K562 (cell line): ENCODE data around the gene BLTP3A. TPM values are rescaled to one million over a fixed set of nuclear protein-coding genes. Genes with fewer than 3 reads are reported as not detected.

Experiments
- ATAC-seq: fragments of 200-7000 bp; cut with Tn5 transposase; 3 replicates; pipeline ENCODE4 v1.9.1; 2020; ENCODE audit warnings: moderate library complexity
- BruUV-seq: library from RNA; stranded (reverse); fragments of 400-500 nt; replicated peaks from 2 replicates; lab custom pipeline; 2021; lab: Mats Ljungman, UMichigan
- CTCF ChIA-PET: fragments of 300-600 bp; formaldehyde crosslinking; extraction: SDS; loops from one replicate; lab custom pipeline; 2021; ENCODE audit warnings: low intra/inter-chr PET ratio; lab: Yijun Ruan, JAX
- POLR2A ChIA-PET: fragments of 300-600, 350-650 bp; sonication (Branson Sonifier 250); formaldehyde crosslinking; extraction: SDS; loops from one replicate; lab custom pipeline; 2021; ENCODE audit warnings: antibody characterized with exemption, inconsistent platforms; lab: Yijun Ruan, JAX
- DNase-seq, 4 experiments: peaks; one replicate each; pipeline versions ENCODE4 v3.0.0 to v3.0.0-alpha.2; 2011 to 2018; ENCODE audit warnings: low spot score in 3 of 4, mixed read lengths in 3 of 4; ENCODE audit errors: extremely low read depth in 1 of 4
- FAIRE-seq: peaks from 2 replicates; lab custom pipeline; 2011; peaks lifted over from hg19 to GRCh38; lab: Jason Lieb, UNC
- H2AFZ ChIP-seq: 2 replicates; pipeline ENCODE4 v1.6.0; 2011; ENCODE audit warnings: low read depth, low read length, control low read depth, inconsistent platforms
- H3K27ac ChIP-seq: fragments of 200-600 bp; 3 replicates; pipeline ENCODE4 v1.8.0; 2011; ENCODE audit warnings: low read depth, mild to moderate bottlenecking, control low read depth, inconsistent platforms, low read length, moderate library complexity, mixed read lengths; ENCODE audit errors: extremely low read depth
- H3K27me3 ChIP-seq, 2 experiments: fragments of 300-600 bp in 1 of 2; 2 replicates in 1 of 2; 3 replicates in 1 of 2; pipeline versions ENCODE4 v1.6.0 to v1.8.0; 2011; ENCODE audit warnings: inconsistent platforms in 2 of 2, low read length in 2 of 2, mild to moderate bottlenecking in 1 of 2, mixed read lengths in 1 of 2, moderate library complexity in 1 of 2; ENCODE audit not compliant: control insufficient read depth in 2 of 2, insufficient read depth in 2 of 2
- H3K36me3 ChIP-seq: fragments of 300-600 bp; 3 replicates; pipeline ENCODE4 v1.8.0; 2011; ENCODE audit warnings: mild to moderate bottlenecking, low read length, inconsistent platforms; ENCODE audit not compliant: control insufficient read depth, insufficient read depth
- H3K4me1 ChIP-seq, 2 experiments: fragments of 200-600 bp in 1 of 2; replicated peaks in 1 of 2; 2 replicates in 1 of 2; 3 replicates in 1 of 2; pipeline versions ENCODE4 v1.5.1 to v1.8.0; 2011; ENCODE audit warnings: inconsistent platforms in 2 of 2, low read length in 2 of 2, mild to moderate bottlenecking in 1 of 2, mixed read lengths in 1 of 2, moderate library complexity in 1 of 2; ENCODE audit not compliant: control insufficient read depth in 2 of 2, insufficient read depth in 2 of 2
- H3K4me2 ChIP-seq: 2 replicates; pipeline ENCODE4 v1.6.1; 2011; ENCODE audit warnings: low read length, control low read depth, inconsistent platforms, mixed read lengths; ENCODE audit not compliant: insufficient read depth
- H3K4me3 ChIP-seq: fragments of 200-600 bp; sonication (generic), shearing (Covaris generic); 2 replicates; pipeline ENCODE4 v1.5.1; 2016; ENCODE audit warnings: control low read depth, inconsistent platforms
- H3K79me2 ChIP-seq: fragments of 200-600 bp; 3 replicates; pipeline ENCODE4 v1.8.0; 2011; ENCODE audit warnings: low read length, inconsistent platforms; ENCODE audit not compliant: control insufficient read depth, insufficient read depth
- H3K9ac ChIP-seq, 2 experiments: 2 replicates each; pipeline versions ENCODE4 v1.6.0 to v1.6.1; 2011; ENCODE audit warnings: low read depth in 2 of 2, low read length in 2 of 2, control low read depth in 1 of 2, inconsistent platforms in 1 of 2, mild to moderate bottlenecking in 1 of 2, mixed read lengths in 1 of 2; ENCODE audit not compliant: insufficient read depth in 1 of 2
- H3K9me1 ChIP-seq: one replicate; pipeline ENCODE4 v1.6.0; 2011; ENCODE audit warnings: inconsistent platforms, mild to moderate bottlenecking, low read length, moderate library complexity; ENCODE audit not compliant: control insufficient read depth, insufficient read depth
- H3K9me3 ChIP-seq: replicated peaks from 2 replicates; pipeline ENCODE4 v1.5.1; 2011; ENCODE audit warnings: low read depth, low read length, inconsistent platforms; ENCODE audit not compliant: control insufficient read depth, insufficient read depth
- H4K20me1 ChIP-seq: replicated peaks from 2 replicates; pipeline ENCODE4 v1.6.1; 2011; ENCODE audit warnings: low read length, inconsistent platforms, mixed read lengths; ENCODE audit not compliant: control insufficient read depth, insufficient read depth
- EHMT2 ChIP-seq: fragments of 450-650 bp; IDR thresholded peaks from 2 replicates; pipeline ENCODE4 v1.6.1; 2018; ENCODE audit warnings: antibody characterized with exemption
- ESRRA ChIP-seq: fragments of 450-650 bp; IDR thresholded peaks from 2 replicates; pipeline ENCODE4 v1.6.1; 2014; ENCODE audit warnings: low read depth, mild to moderate bottlenecking, moderate library complexity, borderline replicate concordance
- NFRKB ChIP-seq: fragments of 450-650 bp; IDR thresholded peaks from 2 replicates; pipeline ENCODE4 v1.6.1; 2016; ENCODE audit warnings: low read depth
- SMARCA4 ChIP-seq: fragments of 450-650 bp; IDR thresholded peaks from 2 replicates; pipeline ENCODE4 v1.6.1; 2016
- SUPT5H ChIP-seq: fragments of 450-650 bp; IDR thresholded peaks from 2 replicates; pipeline ENCODE4 v1.6.1; 2016
- XRCC5 ChIP-seq: fragments of 200-400 bp; formaldehyde crosslinking; IDR thresholded peaks from 2 replicates; pipeline ENCODE4 v1.6.1; 2017; ENCODE audit warnings: low read depth, mild to moderate bottlenecking, low read length
- WGBS: fragments of 100-300 bp; shearing (Covaris generic); methylation state at CpG from one replicate; pipeline ENCODE4 v1.1.6; 2016; ENCODE audit warnings: low coverage, mixed read lengths; ENCODE audit not compliant: insufficient coverage; ENCODE audit errors: missing lambda C conversion rate; 5-methylcytosine and 5-hydroxymethylcytosine counted together
- in situ Hi-C: fragments of 300-500 bp; cut with MboI; formaldehyde crosslinking; loops from 4 replicates; pipeline ENCODE4 v1.15.0; 2018; ENCODE audit warnings: inconsistent platforms, mixed read lengths
- intact Hi-C: fragments of 100-400 bp; cut with micrococcal nuclease; formaldehyde crosslinking; loops from 2 replicates; pipeline ENCODE4 v1.14.2; 2022
- polyA plus RNA-seq, 8 experiments: library from polyadenylated mRNA; depleted of rRNA in 4 of 8; stranded (reverse) in 5 of 8; unstranded in 3 of 8; fragments of >200 nt; fragmentation: Nextera tagmentation in 2 of 8; fragmentation: Illumina TruSeq in 1 of 8; extraction: Ambion mirVana in 2 of 8; extraction: Trizol in 1 of 8; gene quantifications; 2 replicates each; pipeline versions ENCODE4 v1.2.1 to v1.2.3, GENCODE V29; 2011 to 2014; ENCODE audit warnings: inconsistent platforms in 1 of 8, missing spikeins in 1 of 8
- total RNA-seq, 7 experiments: library from RNA; depleted of rRNA in 6 of 7; stranded (reverse); fragments of >200 nt in 6 of 7; fragmentation: Illumina TruSeq in 2 of 7; extraction: Trizol in 2 of 7; gene quantifications; 2 replicates each; pipeline versions ENCODE4 v1.2.1 to v1.2.3, GENCODE V29; 2011 to 2021; ENCODE audit warnings: low replicate concordance in 1 of 7
- TF ChIP-seq, protein P1 (sequence below): fragments of 250-450 bp; sonication (Bioruptor Pico); IDR thresholded peaks from 2 replicates; pipeline ENCODE4 v1.8.0; 2022; ENCODE audit warnings: moderate library complexity, mild to moderate bottlenecking, inconsistent platforms
- TF ChIP-seq, protein P2 (sequence below): fragments of 450-650 bp; IDR thresholded peaks from 2 replicates; pipeline ENCODE4 v1.6.1; 2017; ENCODE audit warnings: antibody characterized with exemption, mild to moderate bottlenecking
- TF ChIP-seq, protein P3 (sequence below): fragments of 450-650 bp; IDR thresholded peaks from 2 replicates; pipeline ENCODE4 v1.7.0; 2016; ENCODE audit warnings: borderline replicate concordance
- TF ChIP-seq, protein P4 (sequence below), 2 experiments: IDR thresholded peaks; 2 replicates each; pipeline ENCODE4 v1.6.1; 2012; ENCODE audit warnings: improper control_type of control experiment in 2 of 2, low read depth in 2 of 2, low read length in 2 of 2, borderline replicate concordance in 1 of 2

BLTP3A gene
- total and polyA plus RNA-seq, 9 of the 15 experiments (the other 6 are each of a cell fraction or from before 2014, with no cell fraction given), result 7.5 to 34.6 (median 15.5) TPM

DNA sequence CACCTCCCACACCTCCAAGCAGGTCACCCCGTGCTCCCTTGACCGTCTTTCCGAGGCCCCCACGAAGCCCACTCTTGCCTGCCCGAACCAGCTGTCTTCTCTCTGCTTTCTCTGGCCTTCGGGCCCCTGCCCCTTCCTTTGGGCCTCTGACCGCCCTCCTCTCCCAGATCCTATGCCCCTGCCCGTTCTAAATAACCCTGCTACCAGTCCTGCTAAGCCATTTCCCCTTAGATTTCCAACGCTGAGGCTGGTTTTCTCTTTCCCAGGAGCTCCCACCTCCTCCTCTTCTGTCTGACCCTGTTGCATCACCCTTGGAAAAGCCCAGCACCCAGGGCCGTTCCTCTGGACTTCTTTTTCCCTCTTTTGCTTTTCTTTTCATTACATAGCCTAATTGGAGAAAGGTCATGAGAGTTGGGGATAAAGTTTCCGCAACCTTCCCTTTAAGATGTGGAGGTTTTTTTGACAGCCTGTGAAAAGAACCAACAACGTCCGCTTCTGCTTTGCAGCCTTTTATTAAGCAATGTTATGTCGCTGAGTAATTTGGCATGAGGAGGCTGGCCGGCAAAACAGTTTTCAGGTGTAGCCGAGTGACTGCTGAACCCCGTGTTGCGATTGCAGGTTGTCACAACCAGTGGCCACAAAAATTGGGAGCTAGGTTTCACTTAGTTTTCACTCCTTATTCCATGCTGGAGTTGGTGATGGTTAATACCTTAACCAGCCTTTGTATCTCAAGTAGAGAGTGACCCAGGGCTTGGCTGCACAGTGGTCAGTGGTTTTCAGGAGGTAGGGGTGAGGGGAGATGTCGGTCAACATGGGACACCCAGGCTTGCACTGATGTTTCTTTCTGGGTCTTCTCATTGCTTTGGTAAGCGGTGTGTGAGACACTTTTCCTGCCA is 970 bp downstream of the BLTP3A start:
- WGBS, result 3% methylated on average over 20 of the region's 20 CpGs
- DNase-seq (peak in 2 of 4 experiments; percentile 41 to 55), ATAC-seq (peak; percentile 37), FAIRE-seq (peak; percentile 61)
- CTCF ChIA-PET, result interaction anchor here (0.7 kb wide), 1 partner anchor 128 kb away, joined by 4 read pairs; no protein-coding TSS in a partner anchor
- Histone ChIP-seq H3K36me3 (peaks cover 3% of the 10 kb centered on the region; the same call in 1 of the 3 replicates), H4K20me1 (no peaks in the 10 kb centered on the region), H3K9ac (peak overlapping the region; percentile 96 to 98), H3K4me3 (peak overlapping the region; percentile 68), H3K27me3 (no peaks in the 10 kb centered on the region), H3K79me2 (peaks cover 55% of the 10 kb centered on the region), H2AFZ (peak overlapping the region; percentile 78), H3K4me2 (peak overlapping the region; percentile 90), H3K9me1 (no peaks in the 10 kb centered on the region), H3K9me3 (no peaks in the 10 kb centered on the region; the same call in 1 of the 2 replicates), H3K27ac (peak overlapping the region; percentile 95), H3K4me1 (peaks cover 12 to 14% of the 10 kb centered on the region in 2 experiments; a peak in 3 of 5 replicates)
- BruUV-seq, result no TSS peak
- POLR2A ChIA-PET, result interaction anchor here (0.6 to 4.7 kb wide), 20 partner anchors 9 to 335 kb away, joined by 3 to 56 read pairs (median 4); partner anchors contain the start of gene SNRPC
- intact Hi-C loops, result loop anchor here (5.0 to 10.0 kb wide), 4 partner anchors 69 to 172 kb away; partner anchors contain the start of gene ILRUN
- in situ Hi-C loops, result no loop called here
- TF ChIP-seq, protein P1, sequence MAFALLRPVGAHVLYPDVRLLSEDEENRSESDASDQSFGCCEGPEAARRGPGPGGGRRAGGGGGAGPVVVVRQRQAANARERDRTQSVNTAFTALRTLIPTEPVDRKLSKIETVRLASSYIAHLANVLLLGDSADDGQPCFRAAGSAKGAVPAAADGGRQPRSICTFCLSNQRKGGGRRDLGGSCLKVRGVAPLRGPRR, result no peak
- TF ChIP-seq EHMT2 (0 out of 2 replicates have a peak, but pooled peaks have one; percentile 26), ESRRA (0 out of 2 replicates have a peak, but pooled peaks have one; percentile 11), SMARCA4 (0 out of 2 replicates have a peak, but pooled peaks have one; percentile 31), SUPT5H (0 out of 2 replicates have a peak, but pooled peaks have one; percentile 17), NFRKB (peak; percentile 42; the same call in 1 of the 2 replicates), XRCC5 (no peak)
- TF ChIP-seq, protein P2, sequence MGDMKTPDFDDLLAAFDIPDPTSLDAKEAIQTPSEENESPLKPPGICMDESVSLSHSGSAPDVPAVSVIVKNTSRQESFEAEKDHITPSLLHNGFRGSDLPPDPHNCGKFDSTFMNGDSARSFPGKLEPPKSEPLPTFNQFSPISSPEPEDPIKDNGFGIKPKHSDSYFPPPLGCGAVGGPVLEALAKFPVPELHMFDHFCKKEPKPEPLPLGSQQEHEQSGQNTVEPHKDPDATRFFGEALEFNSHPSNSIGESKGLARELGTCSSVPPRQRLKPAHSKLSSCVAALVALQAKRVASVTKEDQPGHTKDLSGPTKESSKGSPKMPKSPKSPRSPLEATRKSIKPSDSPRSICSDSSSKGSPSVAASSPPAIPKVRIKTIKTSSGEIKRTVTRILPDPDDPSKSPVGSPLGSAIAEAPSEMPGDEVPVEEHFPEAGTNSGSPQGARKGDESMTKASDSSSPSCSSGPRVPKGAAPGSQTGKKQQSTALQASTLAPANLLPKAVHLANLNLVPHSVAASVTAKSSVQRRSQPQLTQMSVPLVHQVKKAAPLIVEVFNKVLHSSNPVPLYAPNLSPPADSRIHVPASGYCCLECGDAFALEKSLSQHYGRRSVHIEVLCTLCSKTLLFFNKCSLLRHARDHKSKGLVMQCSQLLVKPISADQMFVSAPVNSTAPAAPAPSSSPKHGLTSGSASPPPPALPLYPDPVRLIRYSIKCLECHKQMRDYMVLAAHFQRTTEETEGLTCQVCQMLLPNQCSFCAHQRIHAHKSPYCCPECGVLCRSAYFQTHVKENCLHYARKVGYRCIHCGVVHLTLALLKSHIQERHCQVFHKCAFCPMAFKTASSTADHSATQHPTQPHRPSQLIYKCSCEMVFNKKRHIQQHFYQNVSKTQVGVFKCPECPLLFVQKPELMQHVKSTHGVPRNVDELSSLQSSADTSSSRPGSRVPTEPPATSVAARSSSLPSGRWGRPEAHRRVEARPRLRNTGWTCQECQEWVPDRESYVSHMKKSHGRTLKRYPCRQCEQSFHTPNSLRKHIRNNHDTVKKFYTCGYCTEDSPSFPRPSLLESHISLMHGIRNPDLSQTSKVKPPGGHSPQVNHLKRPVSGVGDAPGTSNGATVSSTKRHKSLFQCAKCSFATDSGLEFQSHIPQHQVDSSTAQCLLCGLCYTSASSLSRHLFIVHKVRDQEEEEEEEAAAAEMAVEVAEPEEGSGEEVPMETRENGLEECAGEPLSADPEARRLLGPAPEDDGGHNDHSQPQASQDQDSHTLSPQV, result no peak
- TF ChIP-seq, protein P3, sequence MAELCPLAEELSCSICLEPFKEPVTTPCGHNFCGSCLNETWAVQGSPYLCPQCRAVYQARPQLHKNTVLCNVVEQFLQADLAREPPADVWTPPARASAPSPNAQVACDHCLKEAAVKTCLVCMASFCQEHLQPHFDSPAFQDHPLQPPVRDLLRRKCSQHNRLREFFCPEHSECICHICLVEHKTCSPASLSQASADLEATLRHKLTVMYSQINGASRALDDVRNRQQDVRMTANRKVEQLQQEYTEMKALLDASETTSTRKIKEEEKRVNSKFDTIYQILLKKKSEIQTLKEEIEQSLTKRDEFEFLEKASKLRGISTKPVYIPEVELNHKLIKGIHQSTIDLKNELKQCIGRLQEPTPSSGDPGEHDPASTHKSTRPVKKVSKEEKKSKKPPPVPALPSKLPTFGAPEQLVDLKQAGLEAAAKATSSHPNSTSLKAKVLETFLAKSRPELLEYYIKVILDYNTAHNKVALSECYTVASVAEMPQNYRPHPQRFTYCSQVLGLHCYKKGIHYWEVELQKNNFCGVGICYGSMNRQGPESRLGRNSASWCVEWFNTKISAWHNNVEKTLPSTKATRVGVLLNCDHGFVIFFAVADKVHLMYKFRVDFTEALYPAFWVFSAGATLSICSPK, result peak; percentile 71; the same call in 1 of the 2 replicates
- TF ChIP-seq, protein P4, sequence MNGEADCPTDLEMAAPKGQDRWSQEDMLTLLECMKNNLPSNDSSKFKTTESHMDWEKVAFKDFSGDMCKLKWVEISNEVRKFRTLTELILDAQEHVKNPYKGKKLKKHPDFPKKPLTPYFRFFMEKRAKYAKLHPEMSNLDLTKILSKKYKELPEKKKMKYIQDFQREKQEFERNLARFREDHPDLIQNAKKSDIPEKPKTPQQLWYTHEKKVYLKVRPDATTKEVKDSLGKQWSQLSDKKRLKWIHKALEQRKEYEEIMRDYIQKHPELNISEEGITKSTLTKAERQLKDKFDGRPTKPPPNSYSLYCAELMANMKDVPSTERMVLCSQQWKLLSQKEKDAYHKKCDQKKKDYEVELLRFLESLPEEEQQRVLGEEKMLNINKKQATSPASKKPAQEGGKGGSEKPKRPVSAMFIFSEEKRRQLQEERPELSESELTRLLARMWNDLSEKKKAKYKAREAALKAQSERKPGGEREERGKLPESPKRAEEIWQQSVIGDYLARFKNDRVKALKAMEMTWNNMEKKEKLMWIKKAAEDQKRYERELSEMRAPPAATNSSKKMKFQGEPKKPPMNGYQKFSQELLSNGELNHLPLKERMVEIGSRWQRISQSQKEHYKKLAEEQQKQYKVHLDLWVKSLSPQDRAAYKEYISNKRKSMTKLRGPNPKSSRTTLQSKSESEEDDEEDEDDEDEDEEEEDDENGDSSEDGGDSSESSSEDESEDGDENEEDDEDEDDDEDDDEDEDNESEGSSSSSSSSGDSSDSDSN (IDR thresholded peaks at IDR 0.05; ENCODE audit: borderline replicate concordance in 1 of 2, low read depth in 2 of 2, low read length in 2 of 2), result peak in 1 of 2 experiments; percentile 40; a peak in 1 of 4 replicates
